ENCODE results near the gene TRAF1. TPM values are rescaled to one million over a fixed set of nuclear protein-coding genes. Genes with fewer than 3 reads are reported as not detected.

TRAF1 gene
- total RNA-seq, 1 experiment from 2014 or later, result 1.6 TPM

- CTCF ChIA-PET, result no interaction called here
- no peaks in the 10 kb centered on the region for H3K4me1 Mint-ChIP-seq (ENCODE audit: low read depth, unreplicated experiment)
- no peak overlapping the region for H3K27ac Mint-ChIP-seq (ENCODE audit: unreplicated experiment)
- no peaks in the 10 kb centered on the region for H3K27me3 Mint-ChIP-seq (ENCODE audit: unreplicated experiment)
- peaks cover 11% of the 10 kb centered on the region for H3K36me3 Mint-ChIP-seq (ENCODE audit: insufficient read depth, unreplicated experiment)
- intact Hi-C loops (cut with micrococcal nuclease; ENCODE audit: unreplicated experiment), result no loop called here
- H3K4me3 Mint-ChIP-seq (ENCODE audit: low read depth, unreplicated experiment), result no peak overlapping the region
- TF ChIP-seq, protein P1, sequence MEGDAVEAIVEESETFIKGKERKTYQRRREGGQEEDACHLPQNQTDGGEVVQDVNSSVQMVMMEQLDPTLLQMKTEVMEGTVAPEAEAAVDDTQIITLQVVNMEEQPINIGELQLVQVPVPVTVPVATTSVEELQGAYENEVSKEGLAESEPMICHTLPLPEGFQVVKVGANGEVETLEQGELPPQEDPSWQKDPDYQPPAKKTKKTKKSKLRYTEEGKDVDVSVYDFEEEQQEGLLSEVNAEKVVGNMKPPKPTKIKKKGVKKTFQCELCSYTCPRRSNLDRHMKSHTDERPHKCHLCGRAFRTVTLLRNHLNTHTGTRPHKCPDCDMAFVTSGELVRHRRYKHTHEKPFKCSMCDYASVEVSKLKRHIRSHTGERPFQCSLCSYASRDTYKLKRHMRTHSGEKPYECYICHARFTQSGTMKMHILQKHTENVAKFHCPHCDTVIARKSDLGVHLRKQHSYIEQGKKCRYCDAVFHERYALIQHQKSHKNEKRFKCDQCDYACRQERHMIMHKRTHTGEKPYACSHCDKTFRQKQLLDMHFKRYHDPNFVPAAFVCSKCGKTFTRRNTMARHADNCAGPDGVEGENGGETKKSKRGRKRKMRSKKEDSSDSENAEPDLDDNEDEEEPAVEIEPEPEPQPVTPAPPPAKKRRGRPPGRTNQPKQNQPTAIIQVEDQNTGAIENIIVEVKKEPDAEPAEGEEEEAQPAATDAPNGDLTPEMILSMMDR (IDR thresholded peaks at IDR 0.05; ENCODE audit: unreplicated experiment), result no peak
- no peak for DNase-seq
- H3K9me3 Mint-ChIP-seq (ENCODE audit: low read depth, unreplicated experiment), result no peaks in the 10 kb centered on the region
- no TSS peak for BruUV-seq (replicated peaks)
These were observed 73.4 kb downstream of the TRAF1 start for GRCh38 chr9:120853198-120853597.

Other genes starting within 250 kb of the TRAF1 start
- gene MEGF9, start 212.3 kb downstream of the TRAF1 start, total RNA-seq (2022), result 6.9 and 7.1 TPM in 2 replicates
- gene FBXW2, start 133.4 kb downstream of the TRAF1 start, total RNA-seq (2022), result 40.7 and 44.8 TPM in 2 replicates
- 34.0 and 34.2 TPM in 2 replicates for gene PSMD5, start 83.9 kb downstream of the TRAF1 start, total RNA-seq (2022)
- gene PHF19, start 49.6 kb downstream of the TRAF1 start, total RNA-seq (2022), result 37.2 and 44.5 TPM in 2 replicates
- 9.2 and 12.3 TPM in 2 replicates for gene C5, start 123.5 kb upstream of the TRAF1 start, total RNA-seq (2022)
- gene CNTRL, start 148.2 kb upstream of the TRAF1 start, total RNA-seq (2022), result 11.2 and 11.5 TPM in 2 replicates

All from Calu3 (cell line).